Trophoblast cell (in vitro differentiated cells and primary cell): Measurements from ENCODE around the gene POLR2F.
"Not testable (repeated sequence)": the region's sequence is repeated elsewhere in the genome, so short reads cannot be mapped to it uniquely, and the experiment has no call there.

Source experiments
- DNase-seq, 2 donors: peaks; one replicate each; pipeline ENCODE4 v3.0.0-alpha.2; 2016
- H2AFZ ChIP-seq: 2 replicates; pipeline ENCODE4 v1.6.1; 2013; ENCODE audit warnings: low read length, moderate library complexity, mild to moderate bottlenecking; ENCODE audit not compliant: insufficient read depth, poor library complexity
- H2AK5ac ChIP-seq: 2 replicates; pipeline ENCODE4 v1.6.1; 2013; ENCODE audit warnings: mild to moderate bottlenecking, low read length
- H2BK120ac ChIP-seq: 2 replicates; pipeline ENCODE4 v1.6.1; 2013; ENCODE audit warnings: low read length, mild to moderate bottlenecking, moderate library complexity; ENCODE audit not compliant: insufficient read depth, poor library complexity
- H2BK12ac ChIP-seq: 2 replicates; pipeline ENCODE4 v1.6.1; 2013; ENCODE audit warnings: mild to moderate bottlenecking, low read length, moderate library complexity
- H2BK5ac ChIP-seq: 2 replicates; pipeline ENCODE4 v1.6.1; 2013; ENCODE audit warnings: low read length, low read depth, moderate library complexity, mild to moderate bottlenecking; ENCODE audit not compliant: poor library complexity
- H3K14ac ChIP-seq: 2 replicates; pipeline ENCODE4 v1.6.1; 2013; ENCODE audit warnings: mild to moderate bottlenecking, low read length
- H3K18ac ChIP-seq: 2 replicates; pipeline ENCODE4 v1.6.1; 2013; ENCODE audit warnings: mild to moderate bottlenecking, low read length
- H3K23ac ChIP-seq: 2 replicates; pipeline ENCODE4 v1.6.1; 2013; ENCODE audit warnings: low read length
- H3K27ac ChIP-seq: 2 replicates; pipeline ENCODE4 v1.5.1; 2013; ENCODE audit warnings: low read depth, mild to moderate bottlenecking, inconsistent platforms, low read length, moderate library complexity
- H3K27me3 ChIP-seq: 2 replicates; pipeline ENCODE4 v1.6.1; 2013; ENCODE audit warnings: inconsistent platforms, mild to moderate bottlenecking, low read length, moderate library complexity; ENCODE audit not compliant: insufficient read depth
- H3K36me3 ChIP-seq, 2 experiments: 1 replicate in 1 of 2; 2 replicates in 1 of 2; pipeline ENCODE4 v1.6.1; 2013; ENCODE audit warnings: low read length in 2 of 2, mild to moderate bottlenecking in 2 of 2, moderate library complexity in 1 of 2; ENCODE audit not compliant: insufficient read depth in 2 of 2, control insufficient read depth in 1 of 2
- H3K4ac ChIP-seq: 2 replicates; pipeline ENCODE4 v1.6.1; 2013; ENCODE audit warnings: low read depth, mild to moderate bottlenecking, low read length, moderate library complexity
- H3K4me1 ChIP-seq, 2 experiments: 1 replicate in 1 of 2; 2 replicates in 1 of 2; pipeline ENCODE4 v1.6.1; 2013; ENCODE audit warnings: low read length in 2 of 2, mild to moderate bottlenecking in 2 of 2, moderate library complexity in 1 of 2; ENCODE audit not compliant: insufficient read depth in 2 of 2, control insufficient read depth in 1 of 2
- H3K4me2 ChIP-seq: 2 replicates; pipeline ENCODE4 v1.6.1; 2013; ENCODE audit warnings: inconsistent platforms, mild to moderate bottlenecking, low read length, moderate library complexity
- H3K4me3 ChIP-seq: 2 replicates; pipeline ENCODE4 v1.5.1; 2013; ENCODE audit warnings: mild to moderate bottlenecking, low read depth, low read length, inconsistent platforms
- H3K79me1 ChIP-seq: one replicate; pipeline ENCODE4 v1.6.1; 2013; ENCODE audit warnings: low read length
- H3K79me2 ChIP-seq: 2 replicates; pipeline ENCODE4 v1.6.1; 2013; ENCODE audit warnings: low read length, mild to moderate bottlenecking; ENCODE audit not compliant: control insufficient read depth, insufficient read depth, poor library complexity
- H3K9ac ChIP-seq: 2 replicates; pipeline ENCODE4 v1.6.1; 2013; ENCODE audit warnings: mild to moderate bottlenecking, low read length
- H3K9me3 ChIP-seq: 2 replicates; pipeline ENCODE4 v1.6.1; 2013; ENCODE audit warnings: low read depth, mild to moderate bottlenecking, control low read depth, inconsistent platforms, low read length; ENCODE audit not compliant: insufficient read depth
- H4K12ac ChIP-seq: 2 replicates; pipeline ENCODE4 v1.6.1; 2013; ENCODE audit warnings: low read depth, mild to moderate bottlenecking, low read length, moderate library complexity
- H4K8ac ChIP-seq: 2 replicates; pipeline ENCODE4 v1.6.1; 2013; ENCODE audit warnings: low read depth, mild to moderate bottlenecking, low read length, moderate library complexity
- H4K91ac ChIP-seq: one replicate; pipeline ENCODE4 v1.6.1; 2013; ENCODE audit warnings: low read depth, mild to moderate bottlenecking, low read length, moderate library complexity
- WGBS: extraction: QIAGEN DNeasy Blood & Tissue Kit; methylation state at CpG from one replicate; pipeline ENCODE4 v1.1.7; 2013; ENCODE audit warnings: missing lambda C conversion rate; ENCODE audit not compliant: insufficient read length, insufficient coverage; ENCODE audit errors: extremely low coverage; 5-methylcytosine and 5-hydroxymethylcytosine counted together

POLR2F gene

GRCh38 chr22:37943136-37943824, 10.2 kb upstream of the POLR2F start:
- no peak overlapping the region for H2BK12ac ChIP-seq
- no peak overlapping the region for H3K27ac ChIP-seq
- DNase-seq, result no peak
- no peak overlapping the region for H3K4ac ChIP-seq
- peaks cover 0 to 2% of the 10 kb centered on the region in 2 experiments for H3K4me1 ChIP-seq
- H3K36me3 ChIP-seq, result peaks cover 47 to 52% of the 10 kb centered on the region in 2 experiments
- H3K9ac ChIP-seq, result no peak overlapping the region
- H4K91ac ChIP-seq, result no peak overlapping the region
- no peak overlapping the region for H3K4me3 ChIP-seq
- no peak overlapping the region for H3K4me2 ChIP-seq
- H3K18ac ChIP-seq, result no peak overlapping the region
- H3K79me1 ChIP-seq, result no peaks in the 10 kb centered on the region
- WGBS, result no CpG with 5 or more reads among the region's 12 CpGs
- H3K79me2 ChIP-seq, result no peaks in the 10 kb centered on the region
- H2BK120ac ChIP-seq, result no peak overlapping the region
- no peak overlapping the region for H4K8ac ChIP-seq
- no peaks in the 10 kb centered on the region for H3K27me3 ChIP-seq
- H3K9me3 ChIP-seq, result no peaks in the 10 kb centered on the region
- H3K14ac ChIP-seq, result no peak overlapping the region
- no peak overlapping the region for H2BK5ac ChIP-seq
- no peak overlapping the region for H4K12ac ChIP-seq
- H2AFZ ChIP-seq, result no peak overlapping the region
- H2AK5ac ChIP-seq, result no peak overlapping the region
- no peak overlapping the region for H3K23ac ChIP-seq

- H3K14ac ChIP-seq, result no peak overlapping the region
- H2BK5ac ChIP-seq, result no peak overlapping the region
- H3K36me3 ChIP-seq, result peaks cover 46 to 49% of the 10 kb centered on the region in 2 experiments
- H4K91ac ChIP-seq, result no peak overlapping the region
- H4K8ac ChIP-seq, result no peak overlapping the region
- no peak overlapping the region for H2AK5ac ChIP-seq
- no peak overlapping the region for H3K9ac ChIP-seq
- no peak overlapping the region for H3K4me3 ChIP-seq
- no peak overlapping the region for H3K18ac ChIP-seq
- no CpG with 5 or more reads among the region's 7 CpGs for WGBS
- peaks cover 0 to 2% of the 10 kb centered on the region in 2 experiments for H3K4me1 ChIP-seq
- no peak overlapping the region for H3K27ac ChIP-seq
- no peaks in the 10 kb centered on the region for H3K27me3 ChIP-seq
- no peaks in the 10 kb centered on the region for H3K79me2 ChIP-seq
- no peak overlapping the region for H2BK12ac ChIP-seq
- no peaks in the 10 kb centered on the region for H3K9me3 ChIP-seq
- no peak for DNase-seq
- no peaks in the 10 kb centered on the region for H3K79me1 ChIP-seq
- no peak overlapping the region for H2AFZ ChIP-seq
- H3K4me2 ChIP-seq, result no peak overlapping the region
- no peak overlapping the region for H2BK120ac ChIP-seq
- no peak overlapping the region for H4K12ac ChIP-seq
- no peak overlapping the region for H3K23ac ChIP-seq
- no peak overlapping the region for H3K4ac ChIP-seq
These were observed 9.7 kb upstream of the POLR2F start for GRCh38 chr22:37943825-37944198.

GRCh38 chr22:37944423-37944822, 9.1 kb upstream of the POLR2F start:
- H3K79me1 ChIP-seq, H2BK5ac ChIP-seq, H3K18ac ChIP-seq, H3K4me2 ChIP-seq, H3K23ac ChIP-seq, H4K91ac ChIP-seq, H3K9ac ChIP-seq, H2BK12ac ChIP-seq, H3K9me3 ChIP-seq, H4K8ac ChIP-seq, H3K4me1 ChIP-seq, DNase-seq, H2AFZ ChIP-seq, H3K4ac ChIP-seq, H4K12ac ChIP-seq, H3K27ac ChIP-seq, H3K14ac ChIP-seq, H2BK120ac ChIP-seq, H2AK5ac ChIP-seq, H3K27me3 ChIP-seq, H3K79me2 ChIP-seq, H3K4me3 ChIP-seq: not testable (repeated sequence)
- WGBS, result no CpG with 5 or more reads among the region's 11 CpGs
- H3K36me3 ChIP-seq, result peaks cover 41 to 43% of the 10 kb centered on the region in 2 experiments

GRCh38 chr22:37947142-37947795, 6.2 kb upstream of the POLR2F start:
- H3K4me2 ChIP-seq, H3K9ac ChIP-seq, H3K27me3 ChIP-seq, H3K4me1 ChIP-seq, H2AK5ac ChIP-seq, H2BK120ac ChIP-seq, H3K4ac ChIP-seq, H2AFZ ChIP-seq, DNase-seq, H4K8ac ChIP-seq, H3K79me1 ChIP-seq, H4K12ac ChIP-seq, H3K4me3 ChIP-seq, H3K79me2 ChIP-seq, H3K18ac ChIP-seq, H3K23ac ChIP-seq, H3K14ac ChIP-seq, H2BK12ac ChIP-seq, H3K9me3 ChIP-seq, H2BK5ac ChIP-seq, H3K27ac ChIP-seq, H4K91ac ChIP-seq: not testable (repeated sequence)
- WGBS, result no CpG with 5 or more reads among the region's 14 CpGs
- peaks cover 13 to 17% of the 10 kb centered on the region in 2 experiments for H3K36me3 ChIP-seq
